DMS 273 treated with DMSO at 0.1 percent for 48 hours (cell line): Measurements from ENCODE around the gene CPXM2.

Source experiments
- DNase-seq: peaks from one replicate; lab custom pipeline; 2025; lab: John Stamatoyannopoulos, UW

The CPXM2 gene

GRCh38 chr10:123771877-123772644 lies 119.5 kb downstream of the CPXM2 start:
- DNase-seq = no peak

GRCh38 chr10:123769647-123770046 lies 122.0 kb downstream of the CPXM2 start:
- no peak for DNase-seq

- DNase-seq = no peak
These were observed 124.8 kb downstream of the CPXM2 start for GRCh38 chr10:123766761-123767160.

- no peak for DNase-seq
These were observed 125.6 kb downstream of the CPXM2 start for GRCh38 chr10:123766012-123766411.

GRCh38 chr10:123761666-123762230 lies 129.9 kb downstream of the CPXM2 start:
- no peak for DNase-seq

- DNase-seq = no peak
These were observed 130.6 kb downstream of the CPXM2 start for GRCh38 chr10:123761038-123761428.

GRCh38 chr10:123760356-123761037 lies 131.1 kb downstream of the CPXM2 start:
- no peak for DNase-seq

- no peak for DNase-seq
These were observed 132.0 kb downstream of the CPXM2 start for GRCh38 chr10:123759501-123760031.

- no peak for DNase-seq
These were observed 132.6 kb downstream of the CPXM2 start for GRCh38 chr10:123759041-123759440.

- no peak for DNase-seq
These were observed 133.8 kb downstream of the CPXM2 start for GRCh38 chr10:123757853-123758252.

- DNase-seq = no peak
These were observed 136.5 kb downstream of the CPXM2 start for GRCh38 chr10:123755061-123755460.

- no peak for DNase-seq
These were observed 137.5 kb downstream of the CPXM2 start for GRCh38 chr10:123754123-123754522.

GRCh38 chr10:123751342-123752134 lies 140.1 kb downstream of the CPXM2 start:
- DNase-seq = no peak

GRCh38 chr10:123750901-123751300 lies 140.7 kb downstream of the CPXM2 start:
- no peak for DNase-seq

GRCh38 chr10:123748711-123749110 lies 142.9 kb downstream of the CPXM2 start:
- DNase-seq = no peak

- no peak for DNase-seq
These were observed 144.2 kb downstream of the CPXM2 start for GRCh38 chr10:123747426-123747825.

GRCh38 chr10:123746942-123747341 lies 144.7 kb downstream of the CPXM2 start:
- DNase-seq = no peak

- no peak for DNase-seq
These were observed 145.1 kb downstream of the CPXM2 start for GRCh38 chr10:123746520-123746919.

- no peak for DNase-seq
These were observed 145.5 kb downstream of the CPXM2 start for GRCh38 chr10:123746061-123746460.

GRCh38 chr10:123744224-123744536 lies 147.4 kb downstream of the CPXM2 start:
- no peak for DNase-seq

- no peak for DNase-seq
These were observed 148.0 kb downstream of the CPXM2 start for GRCh38 chr10:123743441-123744223.
